Left lung (tissue), 10 donors: ENCODE measurements around the gene FBXO42. TPM values are rescaled to one million over a fixed set of nuclear protein-coding genes. Genes with fewer than 3 reads are reported as not detected.
A peak's percentile ranks its signal among the peaks of the same experiment; 100 is the strongest.

Source experiments
- ATAC-seq: fragments of 200-7000 bp; cut with Tn5 transposase; one replicate; pipeline ENCODE4 v1.9.1; 2020; ENCODE audit warnings: moderate library complexity
- DNase-seq, 4 donors: peaks; one replicate each; pipeline ENCODE4 v3.0.0-alpha.2; 2013 to 2020
- H3K27ac ChIP-seq, 2 donors: fragments of 200-600 bp; sonication (generic) in 1 of 2; one replicate each; pipeline versions ENCODE4 v1.5.0 to v1.8.0; 2020 to 2021
- H3K27me3 ChIP-seq, 2 donors: fragments of 200-600 bp; sonication (generic) in 1 of 2; one replicate each; pipeline versions ENCODE4 v1.5.0 to v1.8.0; 2020 to 2021
- H3K36me3 ChIP-seq, 2 donors: fragments of 200-600 bp; sonication (generic) in 1 of 2; one replicate each; pipeline versions ENCODE4 v1.5.0 to v1.8.0; 2020 to 2021
- H3K4me1 ChIP-seq, 2 donors: fragments of 200-600 bp; one replicate each; pipeline ENCODE4 v1.8.0; 2021
- H3K4me3 ChIP-seq, 2 donors: fragments of 200-600 bp; sonication (generic) in 1 of 2; one replicate each; pipeline versions ENCODE4 v1.5.0 to v1.8.0; 2020 to 2021; ENCODE audit warnings: mild to moderate bottlenecking in 1 of 2
- H3K9me3 ChIP-seq, 2 donors: fragments of 200-600 bp; sonication (generic) in 1 of 2; one replicate each; pipeline versions ENCODE4 v1.5.0 to v1.8.0; 2020 to 2021
- intact Hi-C, 2 donors: fragments of 100-400 bp; cut with DNase I; formaldehyde crosslinking; loops; one replicate each; pipeline versions ENCODE4 v1.11.2 to v1.14.2; 2022
- polyA plus RNA-seq, 6 donors: library from polyadenylated mRNA; unstranded; fragments of 120-200 nt; gene quantifications; one replicate each; pipeline ENCODE4 v1.2.1, GENCODE V29; 2013; ENCODE audit not compliant: insufficient read length in 6 of 6
- total RNA-seq, 2 donors: library from RNA; stranded (reverse); fragmentation: NEBNext Ultra II Directional; extraction: Animal tissue kit (Norgen Biotek cat#: 25700); gene quantifications; one replicate each; pipeline ENCODE4 v1.2.1, GENCODE V29; 2021
- TF ChIP-seq, protein P1 (sequence below), 2 donors: fragments of 200-600 bp; sonication (generic) in 1 of 2; IDR thresholded peaks; one replicate each; pipeline versions ENCODE4 v1.5.0 to v1.8.0; 2021; ENCODE audit warnings: antibody characterized with exemption in 2 of 2
- donor health status: DM: no; HTN: yes; CAD: no.
- donor health status: DM: no; HTN: no; CAD: no.

FBXO42 gene
- total and polyA plus RNA-seq, 8 donors = 18.8 to 22.4 (median 21.1) TPM

DNA sequence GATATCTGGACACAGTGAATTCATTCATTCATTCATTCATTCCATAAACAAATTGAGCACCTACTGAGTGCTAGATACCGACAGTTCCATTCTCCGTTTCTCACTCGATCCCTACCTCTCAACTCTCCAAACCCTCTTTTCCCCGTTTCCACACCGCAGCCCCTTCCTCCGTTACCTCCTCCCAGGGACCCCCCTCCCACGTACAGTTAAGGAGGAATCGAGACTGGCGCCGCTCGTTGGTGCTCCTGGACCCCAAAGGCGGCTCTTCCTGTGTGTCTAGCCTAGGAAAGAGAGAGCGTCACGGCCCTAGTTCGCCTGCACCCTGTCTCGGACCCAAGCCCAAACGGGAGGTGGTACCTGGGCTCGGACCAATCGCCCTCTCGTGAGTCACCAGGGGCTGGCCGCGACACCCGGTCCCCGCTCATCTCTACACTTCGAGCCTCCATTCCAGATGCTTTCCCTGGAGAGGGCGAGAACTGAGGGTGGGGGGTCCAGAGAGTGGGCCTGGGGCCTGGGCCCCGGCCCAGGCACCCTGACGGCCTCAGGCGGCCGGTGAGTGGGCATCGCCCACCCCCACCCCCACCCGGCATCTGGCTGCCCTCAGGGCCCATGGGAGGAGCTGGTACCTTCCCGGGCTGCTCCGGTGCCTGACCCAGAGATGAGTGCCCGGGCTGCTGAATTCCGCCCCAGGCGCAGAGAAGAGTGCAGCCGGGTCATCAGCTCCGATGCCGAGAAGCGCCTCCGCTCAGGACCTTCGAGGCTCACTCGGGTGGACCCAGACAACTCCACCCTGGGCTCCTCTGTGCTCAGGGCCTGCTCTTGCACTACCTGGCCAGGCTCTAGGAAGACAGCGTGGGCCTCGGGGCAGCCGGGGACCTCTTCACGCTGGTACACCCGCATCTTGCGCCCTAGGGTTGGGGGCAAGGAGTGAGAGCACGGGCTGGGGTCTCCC is 144.7 kb downstream of the FBXO42 start:
- ATAC-seq (no peak), DNase-seq (peak in 1 of 4 donors; percentile 69)
- Histone ChIP-seq H3K4me1 (peaks cover 6 to 22% of the 10 kb centered on the region in 2 donors), H3K27ac (peak overlapping the region; percentile 92), H3K9me3 (no peaks in the 10 kb centered on the region), H3K4me3 (peak overlapping the region; percentile 37 to 51), H3K36me3 (peaks cover 0 to 3% of the 10 kb centered on the region in 2 donors), H3K27me3 (no peaks in the 10 kb centered on the region)
- TF ChIP-seq, protein P1, sequence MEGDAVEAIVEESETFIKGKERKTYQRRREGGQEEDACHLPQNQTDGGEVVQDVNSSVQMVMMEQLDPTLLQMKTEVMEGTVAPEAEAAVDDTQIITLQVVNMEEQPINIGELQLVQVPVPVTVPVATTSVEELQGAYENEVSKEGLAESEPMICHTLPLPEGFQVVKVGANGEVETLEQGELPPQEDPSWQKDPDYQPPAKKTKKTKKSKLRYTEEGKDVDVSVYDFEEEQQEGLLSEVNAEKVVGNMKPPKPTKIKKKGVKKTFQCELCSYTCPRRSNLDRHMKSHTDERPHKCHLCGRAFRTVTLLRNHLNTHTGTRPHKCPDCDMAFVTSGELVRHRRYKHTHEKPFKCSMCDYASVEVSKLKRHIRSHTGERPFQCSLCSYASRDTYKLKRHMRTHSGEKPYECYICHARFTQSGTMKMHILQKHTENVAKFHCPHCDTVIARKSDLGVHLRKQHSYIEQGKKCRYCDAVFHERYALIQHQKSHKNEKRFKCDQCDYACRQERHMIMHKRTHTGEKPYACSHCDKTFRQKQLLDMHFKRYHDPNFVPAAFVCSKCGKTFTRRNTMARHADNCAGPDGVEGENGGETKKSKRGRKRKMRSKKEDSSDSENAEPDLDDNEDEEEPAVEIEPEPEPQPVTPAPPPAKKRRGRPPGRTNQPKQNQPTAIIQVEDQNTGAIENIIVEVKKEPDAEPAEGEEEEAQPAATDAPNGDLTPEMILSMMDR (IDR thresholded peaks at IDR 0.05) = no peak
- intact Hi-C loops = no loop called here

DNA sequence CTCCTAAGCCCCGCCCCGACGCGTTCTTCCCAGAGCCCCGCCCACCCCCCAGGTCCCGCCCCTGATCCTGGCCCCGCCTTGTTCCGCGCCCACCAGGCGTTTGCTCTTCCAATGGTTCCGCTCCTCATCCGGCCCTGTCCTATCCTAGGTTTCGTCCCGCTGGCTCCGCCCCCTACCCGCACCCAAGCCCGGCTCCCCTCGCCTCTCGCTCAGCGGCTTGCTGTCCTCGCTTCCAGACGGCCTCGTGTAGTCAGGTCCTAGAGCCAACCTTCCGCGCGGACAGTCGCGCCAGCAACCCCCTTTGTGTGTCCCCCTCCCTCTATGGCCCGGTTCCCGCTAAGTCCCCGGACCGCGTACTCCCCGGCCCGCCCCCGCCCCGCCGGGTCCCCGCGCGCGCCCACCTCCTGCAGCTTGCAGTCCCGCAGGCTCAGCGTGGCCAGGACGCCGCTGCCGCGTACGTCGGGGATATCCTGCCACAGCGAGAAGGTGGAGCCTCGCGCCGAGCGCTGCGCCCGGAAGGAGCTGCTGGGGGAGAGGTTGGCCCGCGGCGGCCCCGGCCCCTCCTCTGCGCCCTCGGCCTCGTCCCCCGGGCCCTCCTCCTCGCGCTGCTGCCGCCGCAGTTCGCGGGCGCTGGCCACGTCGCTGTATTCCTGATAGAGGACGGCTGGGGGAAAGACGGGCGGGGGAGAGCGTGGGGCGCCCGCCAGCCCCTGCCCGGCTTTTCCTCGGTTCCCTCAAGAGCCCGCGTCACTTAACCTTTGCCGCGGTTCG is 145.5 kb downstream of the FBXO42 start:
- intact Hi-C loops = no loop called here
- Histone ChIP-seq H3K36me3 (peaks cover 0 to 6% of the 10 kb centered on the region in 2 donors), H3K27me3 (no peaks in the 10 kb centered on the region), H3K27ac (peak overlapping the region; percentile 92), H3K9me3 (no peaks in the 10 kb centered on the region), H3K4me1 (peaks cover 6 to 22% of the 10 kb centered on the region in 2 donors), H3K4me3 (peak overlapping the region; percentile 37 to 51)
- TF ChIP-seq, protein P1 (IDR thresholded peaks at IDR 0.05) = no peak
- DNase-seq (peak; percentile 92 to 99 (median 98)), ATAC-seq (peak; percentile 94)

DNA sequence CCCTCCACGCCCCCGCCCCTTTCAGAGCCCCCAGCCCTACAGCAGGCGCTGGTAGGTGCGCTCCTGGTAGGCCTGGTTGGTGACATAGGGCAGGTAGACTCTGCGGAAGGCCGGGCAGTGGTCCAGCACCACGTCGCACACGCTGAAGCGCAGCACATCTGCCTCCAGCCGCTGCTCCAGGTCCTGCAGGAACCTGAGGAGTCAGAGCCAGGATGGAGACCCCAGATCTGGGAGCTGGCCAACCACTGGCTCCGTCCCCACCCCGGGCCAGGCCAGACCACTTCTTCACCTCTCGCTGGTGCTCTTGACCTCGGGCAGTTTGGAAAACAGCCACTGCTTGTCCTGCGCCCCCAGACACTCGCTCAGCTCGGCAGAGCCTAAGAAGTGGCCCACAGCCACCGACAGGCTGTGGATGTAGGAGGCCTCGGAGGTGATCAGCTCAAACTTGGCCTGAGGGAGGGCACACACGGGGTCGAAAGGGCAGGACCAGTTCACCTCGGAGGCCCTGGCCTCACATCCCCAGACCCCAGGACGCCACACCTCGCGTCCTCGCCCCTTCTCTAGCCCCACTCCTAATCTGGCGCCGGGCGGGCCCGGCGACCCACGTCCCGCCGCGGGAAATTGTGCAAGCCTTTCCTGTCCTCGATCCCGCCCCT is 146.3 kb downstream of the FBXO42 start:
- TF ChIP-seq, protein P1 (IDR thresholded peaks at IDR 0.05) = no peak
- no peaks in the 10 kb centered on the region for H3K27me3 ChIP-seq
- H3K36me3 ChIP-seq = peaks cover 0 to 6% of the 10 kb centered on the region in 2 donors
- H3K9me3 ChIP-seq = no peaks in the 10 kb centered on the region
- peak overlapping the region; percentile 67 to 92 for H3K27ac ChIP-seq
- peak overlapping the region; percentile 34 to 51 for H3K4me3 ChIP-seq
- peaks cover 6 to 22% of the 10 kb centered on the region in 2 donors for H3K4me1 ChIP-seq
- ATAC-seq (no peak), DNase-seq (peak in 1 of 4 donors; percentile 74)
- intact Hi-C loops = no loop called here

DNA sequence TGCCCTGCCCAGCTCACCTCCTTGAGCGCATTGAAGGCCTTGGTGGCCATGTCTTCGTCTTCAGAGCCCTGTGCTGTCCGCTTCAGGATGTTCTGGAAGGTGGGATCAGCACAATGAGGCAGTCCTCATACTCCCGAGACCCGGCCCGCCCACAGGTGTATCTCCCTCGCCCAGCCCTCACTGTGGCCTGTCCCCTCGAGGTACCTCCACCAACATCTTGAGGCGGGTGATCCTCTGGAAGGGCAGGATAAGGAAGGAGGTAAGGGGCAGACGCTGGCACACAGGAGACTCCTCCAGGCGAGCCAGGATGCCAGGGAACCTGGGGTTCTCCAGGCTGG is 147.0 kb downstream of the FBXO42 start:
- H3K9me3 ChIP-seq = no peaks in the 10 kb centered on the region
- peaks cover 6 to 22% of the 10 kb centered on the region in 2 donors for H3K4me1 ChIP-seq
- no peak overlapping the region for H3K4me3 ChIP-seq
- ATAC-seq (no peak), DNase-seq (peak in 1 of 4 donors; percentile 65)
- no peak overlapping the region for H3K27ac ChIP-seq
- TF ChIP-seq, protein P1 (IDR thresholded peaks at IDR 0.05) = no peak
- H3K27me3 ChIP-seq = no peaks in the 10 kb centered on the region
- intact Hi-C loops = no loop called here
- peaks cover 0 to 6% of the 10 kb centered on the region in 2 donors for H3K36me3 ChIP-seq
